ENCODE measurements around the gene LZTR1. TPM values are rescaled to one million over a fixed set of nuclear protein-coding genes. Genes with fewer than 3 reads are reported as not detected.

The LZTR1 gene
- total and polyA plus RNA-seq, 10 of the 15 experiments (the other 5 are each of a cell fraction or from before 2014, with no cell fraction given): 0.82 to 50.3 (median 19.3) TPM

DNA sequence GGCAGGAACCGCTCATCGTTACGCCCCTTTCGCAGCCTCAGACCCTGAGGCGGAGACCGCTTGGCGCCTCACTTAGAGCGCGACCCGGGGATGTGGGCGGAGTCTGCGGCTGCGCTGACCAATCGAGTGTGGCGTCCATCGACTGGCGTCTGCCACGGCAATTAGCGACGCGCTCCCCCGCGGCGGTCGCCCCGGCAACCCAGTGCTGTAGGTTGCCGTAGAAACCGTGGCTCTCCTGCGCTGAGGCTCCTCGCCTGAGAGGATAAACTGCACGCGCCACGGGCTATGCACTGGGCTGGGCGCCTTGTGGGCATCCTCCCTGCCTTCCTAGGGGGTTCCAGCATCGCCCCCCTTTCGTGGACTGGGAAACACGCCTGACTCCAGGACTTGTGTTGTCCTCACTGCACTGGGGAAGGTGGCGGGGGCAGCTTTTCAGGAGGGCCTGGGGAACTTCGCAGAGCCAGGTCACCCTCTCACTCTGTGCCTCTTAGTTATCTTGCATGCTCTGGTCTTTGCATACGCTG is 32.2 kb downstream of the LZTR1 start (continued):
- TF ChIP-seq, protein P1, sequence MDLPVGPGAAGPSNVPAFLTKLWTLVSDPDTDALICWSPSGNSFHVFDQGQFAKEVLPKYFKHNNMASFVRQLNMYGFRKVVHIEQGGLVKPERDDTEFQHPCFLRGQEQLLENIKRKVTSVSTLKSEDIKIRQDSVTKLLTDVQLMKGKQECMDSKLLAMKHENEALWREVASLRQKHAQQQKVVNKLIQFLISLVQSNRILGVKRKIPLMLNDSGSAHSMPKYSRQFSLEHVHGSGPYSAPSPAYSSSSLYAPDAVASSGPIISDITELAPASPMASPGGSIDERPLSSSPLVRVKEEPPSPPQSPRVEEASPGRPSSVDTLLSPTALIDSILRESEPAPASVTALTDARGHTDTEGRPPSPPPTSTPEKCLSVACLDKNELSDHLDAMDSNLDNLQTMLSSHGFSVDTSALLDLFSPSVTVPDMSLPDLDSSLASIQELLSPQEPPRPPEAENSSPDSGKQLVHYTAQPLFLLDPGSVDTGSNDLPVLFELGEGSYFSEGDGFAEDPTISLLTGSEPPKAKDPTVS (IDR thresholded peaks at IDR 0.05; ENCODE audit: low read depth, low read length): no peak
- TF ChIP-seq RUNX3 (IDR thresholded peaks at IDR 0.05; ENCODE audit: low read length): 0 out of 2 replicates have a peak, but pooled peaks have one; percentile 31
- TF ChIP-seq, protein P2, sequence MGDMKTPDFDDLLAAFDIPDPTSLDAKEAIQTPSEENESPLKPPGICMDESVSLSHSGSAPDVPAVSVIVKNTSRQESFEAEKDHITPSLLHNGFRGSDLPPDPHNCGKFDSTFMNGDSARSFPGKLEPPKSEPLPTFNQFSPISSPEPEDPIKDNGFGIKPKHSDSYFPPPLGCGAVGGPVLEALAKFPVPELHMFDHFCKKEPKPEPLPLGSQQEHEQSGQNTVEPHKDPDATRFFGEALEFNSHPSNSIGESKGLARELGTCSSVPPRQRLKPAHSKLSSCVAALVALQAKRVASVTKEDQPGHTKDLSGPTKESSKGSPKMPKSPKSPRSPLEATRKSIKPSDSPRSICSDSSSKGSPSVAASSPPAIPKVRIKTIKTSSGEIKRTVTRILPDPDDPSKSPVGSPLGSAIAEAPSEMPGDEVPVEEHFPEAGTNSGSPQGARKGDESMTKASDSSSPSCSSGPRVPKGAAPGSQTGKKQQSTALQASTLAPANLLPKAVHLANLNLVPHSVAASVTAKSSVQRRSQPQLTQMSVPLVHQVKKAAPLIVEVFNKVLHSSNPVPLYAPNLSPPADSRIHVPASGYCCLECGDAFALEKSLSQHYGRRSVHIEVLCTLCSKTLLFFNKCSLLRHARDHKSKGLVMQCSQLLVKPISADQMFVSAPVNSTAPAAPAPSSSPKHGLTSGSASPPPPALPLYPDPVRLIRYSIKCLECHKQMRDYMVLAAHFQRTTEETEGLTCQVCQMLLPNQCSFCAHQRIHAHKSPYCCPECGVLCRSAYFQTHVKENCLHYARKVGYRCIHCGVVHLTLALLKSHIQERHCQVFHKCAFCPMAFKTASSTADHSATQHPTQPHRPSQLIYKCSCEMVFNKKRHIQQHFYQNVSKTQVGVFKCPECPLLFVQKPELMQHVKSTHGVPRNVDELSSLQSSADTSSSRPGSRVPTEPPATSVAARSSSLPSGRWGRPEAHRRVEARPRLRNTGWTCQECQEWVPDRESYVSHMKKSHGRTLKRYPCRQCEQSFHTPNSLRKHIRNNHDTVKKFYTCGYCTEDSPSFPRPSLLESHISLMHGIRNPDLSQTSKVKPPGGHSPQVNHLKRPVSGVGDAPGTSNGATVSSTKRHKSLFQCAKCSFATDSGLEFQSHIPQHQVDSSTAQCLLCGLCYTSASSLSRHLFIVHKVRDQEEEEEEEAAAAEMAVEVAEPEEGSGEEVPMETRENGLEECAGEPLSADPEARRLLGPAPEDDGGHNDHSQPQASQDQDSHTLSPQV (IDR thresholded peaks at IDR 0.05): no peak
- TF ChIP-seq, protein P3, sequence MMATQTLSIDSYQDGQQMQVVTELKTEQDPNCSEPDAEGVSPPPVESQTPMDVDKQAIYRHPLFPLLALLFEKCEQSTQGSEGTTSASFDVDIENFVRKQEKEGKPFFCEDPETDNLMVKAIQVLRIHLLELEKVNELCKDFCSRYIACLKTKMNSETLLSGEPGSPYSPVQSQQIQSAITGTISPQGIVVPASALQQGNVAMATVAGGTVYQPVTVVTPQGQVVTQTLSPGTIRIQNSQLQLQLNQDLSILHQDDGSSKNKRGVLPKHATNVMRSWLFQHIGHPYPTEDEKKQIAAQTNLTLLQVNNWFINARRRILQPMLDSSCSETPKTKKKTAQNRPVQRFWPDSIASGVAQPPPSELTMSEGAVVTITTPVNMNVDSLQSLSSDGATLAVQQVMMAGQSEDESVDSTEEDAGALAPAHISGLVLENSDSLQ (IDR thresholded peaks at IDR 0.05): peak; percentile 92
- no peak for TF ChIP-seq SMARCA5 (IDR thresholded peaks at IDR 0.05)
- no peak for TF ChIP-seq SREBF2 (IDR thresholded peaks at IDR 0.05; ENCODE audit: low read length)
- TF ChIP-seq SMC3 (IDR thresholded peaks at IDR 0.05; ENCODE audit: borderline replicate concordance, low read length): no peak
- TF ChIP-seq SUPT20H (IDR thresholded peaks at IDR 0.05; ENCODE audit: borderline replicate concordance, control insufficient read depth, low read depth, low read length): no peak
- TF ChIP-seq BMI1 (IDR thresholded peaks at IDR 0.05; ENCODE audit: borderline replicate concordance): peak; percentile 96
- TF ChIP-seq, protein P4, sequence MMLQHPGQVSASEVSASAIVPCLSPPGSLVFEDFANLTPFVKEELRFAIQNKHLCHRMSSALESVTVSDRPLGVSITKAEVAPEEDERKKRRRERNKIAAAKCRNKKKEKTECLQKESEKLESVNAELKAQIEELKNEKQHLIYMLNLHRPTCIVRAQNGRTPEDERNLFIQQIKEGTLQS (IDR thresholded peaks at IDR 0.05; ENCODE audit: borderline replicate concordance, extremely low read depth, low read depth, low read length): no peak
- TF ChIP-seq, protein P5, sequence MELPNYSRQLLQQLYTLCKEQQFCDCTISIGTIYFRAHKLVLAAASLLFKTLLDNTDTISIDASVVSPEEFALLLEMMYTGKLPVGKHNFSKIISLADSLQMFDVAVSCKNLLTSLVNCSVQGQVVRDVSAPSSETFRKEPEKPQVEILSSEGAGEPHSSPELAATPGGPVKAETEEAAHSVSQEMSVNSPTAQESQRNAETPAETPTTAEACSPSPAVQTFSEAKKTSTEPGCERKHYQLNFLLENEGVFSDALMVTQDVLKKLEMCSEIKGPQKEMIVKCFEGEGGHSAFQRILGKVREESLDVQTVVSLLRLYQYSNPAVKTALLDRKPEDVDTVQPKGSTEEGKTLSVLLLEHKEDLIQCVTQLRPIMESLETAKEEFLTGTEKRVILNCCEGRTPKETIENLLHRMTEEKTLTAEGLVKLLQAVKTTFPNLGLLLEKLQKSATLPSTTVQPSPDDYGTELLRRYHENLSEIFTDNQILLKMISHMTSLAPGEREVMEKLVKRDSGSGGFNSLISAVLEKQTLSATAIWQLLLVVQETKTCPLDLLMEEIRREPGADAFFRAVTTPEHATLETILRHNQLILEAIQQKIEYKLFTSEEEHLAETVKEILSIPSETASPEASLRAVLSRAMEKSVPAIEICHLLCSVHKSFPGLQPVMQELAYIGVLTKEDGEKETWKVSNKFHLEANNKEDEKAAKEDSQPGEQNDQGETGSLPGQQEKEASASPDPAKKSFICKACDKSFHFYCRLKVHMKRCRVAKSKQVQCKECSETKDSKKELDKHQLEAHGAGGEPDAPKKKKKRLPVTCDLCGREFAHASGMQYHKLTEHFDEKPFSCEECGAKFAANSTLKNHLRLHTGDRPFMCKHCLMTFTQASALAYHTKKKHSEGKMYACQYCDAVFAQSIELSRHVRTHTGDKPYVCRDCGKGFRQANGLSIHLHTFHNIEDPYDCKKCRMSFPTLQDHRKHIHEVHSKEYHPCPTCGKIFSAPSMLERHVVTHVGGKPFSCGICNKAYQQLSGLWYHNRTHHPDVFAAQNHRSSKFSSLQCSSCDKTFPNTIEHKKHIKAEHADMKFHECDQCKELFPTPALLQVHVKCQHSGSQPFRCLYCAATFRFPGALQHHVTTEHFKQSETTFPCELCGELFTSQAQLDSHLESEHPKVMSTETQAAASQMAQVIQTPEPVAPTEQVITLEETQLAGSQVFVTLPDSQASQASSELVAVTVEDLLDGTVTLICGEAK (IDR thresholded peaks at IDR 0.05; ENCODE audit: borderline replicate concordance): 0 out of 2 replicates have a peak, but pooled peaks have one; percentile 50
- TF ChIP-seq RFX5 (IDR thresholded peaks at IDR 0.05; ENCODE audit: low read depth, low read length): peak; percentile 72
- TF ChIP-seq, protein P6, sequence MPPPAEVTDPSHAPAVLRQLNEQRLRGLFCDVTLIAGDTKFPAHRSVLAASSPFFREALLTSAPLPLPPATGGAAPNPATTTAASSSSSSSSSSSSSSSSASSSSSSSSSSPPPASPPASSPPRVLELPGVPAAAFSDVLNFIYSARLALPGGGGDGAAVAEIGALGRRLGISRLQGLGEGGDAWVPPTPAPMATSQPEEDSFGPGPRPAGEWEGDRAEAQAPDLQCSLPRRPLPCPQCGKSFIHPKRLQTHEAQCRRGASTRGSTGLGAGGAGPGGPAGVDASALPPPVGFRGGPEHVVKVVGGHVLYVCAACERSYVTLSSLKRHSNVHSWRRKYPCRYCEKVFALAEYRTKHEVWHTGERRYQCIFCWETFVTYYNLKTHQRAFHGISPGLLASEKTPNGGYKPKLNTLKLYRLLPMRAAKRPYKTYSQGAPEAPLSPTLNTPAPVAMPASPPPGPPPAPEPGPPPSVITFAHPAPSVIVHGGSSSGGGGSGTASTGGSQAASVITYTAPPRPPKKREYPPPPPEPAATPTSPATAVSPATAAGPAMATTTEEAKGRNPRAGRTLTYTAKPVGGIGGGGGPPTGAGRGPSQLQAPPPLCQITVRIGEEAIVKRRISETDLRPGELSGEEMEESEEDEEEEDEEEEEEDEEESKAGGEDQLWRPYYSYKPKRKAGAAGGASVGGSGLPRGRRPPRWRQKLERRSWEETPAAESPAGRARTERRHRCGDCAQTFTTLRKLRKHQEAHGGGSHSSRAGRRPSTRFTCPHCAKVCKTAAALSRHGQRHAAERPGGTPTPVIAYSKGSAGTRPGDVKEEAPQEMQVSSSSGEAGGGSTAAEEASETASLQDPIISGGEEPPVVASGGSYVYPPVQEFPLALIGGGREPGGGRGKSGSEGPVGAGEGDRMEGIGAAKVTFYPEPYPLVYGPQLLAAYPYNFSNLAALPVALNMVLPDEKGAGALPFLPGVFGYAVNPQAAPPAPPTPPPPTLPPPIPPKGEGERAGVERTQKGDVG (CRISPR knock-in tag; IDR thresholded peaks at IDR 0.05): no peak
